HEK293 (cell line): ENCODE data around the gene SDR42E1.

Experiments used
- CTCF ChIA-PET: fragments of 350-600 bp; formaldehyde crosslinking; extraction: SDS; loops from one replicate; lab custom pipeline; 2021; ENCODE audit warnings: antibody characterized with exemption; lab: Yijun Ruan, JAX
- POLR2A ChIA-PET: fragments of 300-600 bp; formaldehyde crosslinking; extraction: SDS; loops from one replicate; lab custom pipeline; 2020; ENCODE audit warnings: antibody characterized with exemption, inconsistent platforms; lab: Yijun Ruan, JAX
- H3K27ac ChIP-seq: fragments of 200-500 bp; sonication (Bioruptor generic); 2 replicates; pipeline ENCODE4 v1.5.1; 2014; ENCODE audit warnings: low read depth, low read length, control low read depth, inconsistent platforms; ENCODE audit errors: extremely low read depth
- H3K36me3 ChIP-seq, 2 experiments: fragments of 200-500 bp in 1 of 2; sonication (Bioruptor generic) in 1 of 2; 1 replicate in 1 of 2; 2 replicates in 1 of 2; pipeline ENCODE4 v1.5.1; 2014 to 2017; ENCODE audit warnings: inconsistent platforms in 2 of 2, low read length in 2 of 2; ENCODE audit not compliant: control insufficient read depth in 2 of 2, insufficient read depth in 1 of 2
- H3K4me1 ChIP-seq: fragments of 200-500 bp; sonication (Bioruptor generic); 2 replicates; pipeline ENCODE4 v1.5.1; 2014; ENCODE audit warnings: mild to moderate bottlenecking, low read length, inconsistent platforms; ENCODE audit not compliant: control insufficient read depth, insufficient read depth
- H3K4me3 ChIP-seq: 2 replicates; pipeline ENCODE4 v1.5.1; 2011; ENCODE audit warnings: low read depth, mild to moderate bottlenecking, control low read depth, low read length, moderate library complexity
- H3K9me3 ChIP-seq: fragments of 200-500 bp; sonication (Bioruptor generic); 2 replicates; pipeline ENCODE4 v1.5.1; 2014; ENCODE audit warnings: low read depth, low read length, inconsistent platforms; ENCODE audit not compliant: control insufficient read depth, insufficient read depth
- ELK4 ChIP-seq: IDR thresholded peaks from 2 replicates; pipeline ENCODE4 v1.6.1; 2011; ENCODE audit warnings: mild to moderate bottlenecking, low read depth, low read length, borderline replicate concordance
- GFI1B ChIP-seq: fragments of 450-650 bp; formaldehyde crosslinking; IDR thresholded peaks from 2 replicates; pipeline ENCODE4 v1.5.1; 2016; ENCODE audit warnings: missing biosample characterization, missing genetic modification characterization
- IKZF3 ChIP-seq: fragments of 450-650 bp; IDR thresholded peaks from 2 replicates; pipeline ENCODE4 v1.5.0; 2018; ENCODE audit warnings: missing biosample characterization, mild to moderate bottlenecking, missing genetic modification characterization, moderate library complexity
- OVOL3 ChIP-seq: fragments of 450-650 bp; formaldehyde crosslinking; IDR thresholded peaks from 2 replicates; pipeline ENCODE4 v1.5.1; 2016; ENCODE audit warnings: missing biosample characterization, missing genetic modification characterization
- REST ChIP-seq: fragments of 450-650 bp; formaldehyde crosslinking; IDR thresholded peaks from 2 replicates; pipeline ENCODE4 v1.5.1; 2016; ENCODE audit warnings: missing biosample characterization, missing genetic modification characterization
- SCRT2 ChIP-seq: fragments of 450-650 bp; formaldehyde crosslinking; IDR thresholded peaks from 2 replicates; pipeline ENCODE4 v1.5.1; 2016; ENCODE audit warnings: missing biosample characterization, missing genetic modification characterization
- TSHZ1 ChIP-seq: fragments of 450-650 bp; formaldehyde crosslinking; IDR thresholded peaks from 2 replicates; pipeline ENCODE4 v1.5.1; 2016; ENCODE audit warnings: missing biosample characterization, missing genetic modification characterization, borderline replicate concordance
- ZNF23 ChIP-seq: fragments of 450-650 bp; formaldehyde crosslinking; IDR thresholded peaks from 2 replicates; pipeline ENCODE4 v1.5.1; 2016; ENCODE audit warnings: missing biosample characterization, missing genetic modification characterization, borderline replicate concordance
- ZNF394 ChIP-seq: fragments of 450-650 bp; formaldehyde crosslinking; IDR thresholded peaks from 2 replicates; pipeline ENCODE4 v1.5.1; 2016; ENCODE audit warnings: missing biosample characterization, missing genetic modification characterization, mild to moderate bottlenecking, moderate library complexity, borderline replicate concordance
- ZNF433 ChIP-seq: fragments of 450-650 bp; formaldehyde crosslinking; IDR thresholded peaks from 2 replicates; pipeline ENCODE4 v1.5.1; 2016; ENCODE audit warnings: missing biosample characterization, missing genetic modification characterization, low read depth
- ZNF548 ChIP-seq: fragments of 450-650 bp; formaldehyde crosslinking; IDR thresholded peaks from 2 replicates; pipeline ENCODE4 v1.5.1; 2016; ENCODE audit warnings: missing biosample characterization, missing genetic modification characterization
- ZNF596 ChIP-seq: fragments of 450-650 bp; IDR thresholded peaks from 2 replicates; pipeline ENCODE4 v1.5.0; 2018; ENCODE audit warnings: missing biosample characterization, mild to moderate bottlenecking, missing genetic modification characterization, moderate library complexity
- ZNF768 ChIP-seq: fragments of 450-650 bp; formaldehyde crosslinking; IDR thresholded peaks from 2 replicates; pipeline ENCODE4 v1.5.1; 2018; ENCODE audit warnings: missing biosample characterization, mild to moderate bottlenecking, missing genetic modification characterization
- TF ChIP-seq, protein P1 (sequence below): fragments of 450-650 bp; formaldehyde crosslinking; IDR thresholded peaks from 2 replicates; pipeline ENCODE4 v1.5.1; 2016; ENCODE audit warnings: missing biosample characterization, missing genetic modification characterization
- TF ChIP-seq, protein P2 (sequence below): fragments of 450-650 bp; formaldehyde crosslinking; IDR thresholded peaks from 2 replicates; pipeline ENCODE4 v1.5.1; 2016; ENCODE audit warnings: missing biosample characterization, missing genetic modification characterization

Gene SDR42E1

DNA sequence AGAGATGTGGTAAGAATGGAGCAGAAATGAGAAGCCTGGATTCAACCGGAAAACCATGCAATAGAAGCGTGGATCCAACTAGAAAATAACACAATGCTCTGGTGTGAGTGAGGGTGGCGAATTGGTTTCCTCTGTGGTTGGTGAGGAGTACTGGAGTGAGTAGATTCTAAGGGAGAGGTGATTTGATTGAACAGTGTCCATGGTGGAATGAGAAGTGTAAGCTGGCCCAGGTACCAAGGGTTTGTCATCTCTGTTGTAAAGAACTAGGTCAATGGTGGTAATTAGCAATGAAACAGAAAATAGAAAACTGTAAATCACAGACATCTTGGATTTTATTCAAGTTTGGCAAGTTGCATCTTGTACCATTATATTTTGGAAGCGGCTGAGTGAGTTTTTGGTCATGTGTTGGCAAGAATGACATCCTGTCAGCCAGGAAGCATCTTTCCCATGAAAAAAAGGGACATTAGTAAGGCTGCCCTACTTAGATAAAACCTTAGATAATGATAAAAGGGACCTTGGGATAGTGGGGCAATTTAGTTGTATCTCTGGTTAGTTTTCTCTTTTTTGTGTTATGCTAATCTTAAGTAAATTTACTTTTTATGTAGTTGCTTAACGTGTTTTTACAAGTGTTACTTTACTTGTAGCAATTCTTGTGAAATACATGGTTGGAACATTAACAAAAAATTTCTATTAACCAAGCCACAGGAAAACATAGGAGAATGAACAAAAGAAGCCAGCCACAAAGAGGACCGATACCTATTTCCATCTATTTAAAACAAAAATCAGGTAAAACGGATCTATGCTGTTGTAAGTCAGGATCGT is 44.7 kb upstream of the SDR42E1 start:
- H3K4me1 ChIP-seq: no peaks in the 10 kb centered on the region

DNA sequence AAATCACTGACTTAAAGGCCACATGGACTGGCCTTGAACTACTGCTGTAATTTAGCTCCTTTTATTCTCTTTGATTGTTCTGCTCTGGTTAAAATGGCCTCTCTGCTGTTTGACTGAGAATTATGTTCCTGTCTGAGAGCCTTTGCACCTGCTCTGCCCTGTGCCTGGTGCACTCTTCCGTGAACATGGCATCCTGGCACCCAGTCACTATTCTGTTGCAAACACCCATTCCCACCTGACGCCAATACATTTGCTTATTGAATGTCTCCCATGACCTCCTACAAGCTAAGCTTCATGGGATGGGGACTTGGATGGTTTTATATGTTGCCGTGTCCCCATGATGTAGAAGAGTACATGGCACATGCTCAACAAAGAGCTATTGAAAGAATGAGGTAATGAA is 43.8 kb upstream of the SDR42E1 start:
- Histone ChIP-seq H3K36me3 (no peaks in the 10 kb centered on the region), H3K4me1 (no peaks in the 10 kb centered on the region), H3K9me3 (no peaks in the 10 kb centered on the region), H3K4me3 (no peak overlapping the region), H3K27ac (no peak overlapping the region)
- ChIA-PET CTCF (interaction anchor here (0.6 kb wide), 1 partner anchor 176 kb away, joined by 4 read pairs; no protein-coding TSS in a partner anchor), POLR2A (no interaction called here)
- no peak for TF ChIP-seq OVOL3 (tag by site-specific recombination)
- TF ChIP-seq ELK4: no peak
- TF ChIP-seq SCRT2: no peak
- TF ChIP-seq IKZF3 (tag by site-specific recombination): no peak
- TF ChIP-seq ZNF394 (tag by site-specific recombination): no peak
- TF ChIP-seq, protein P1, sequence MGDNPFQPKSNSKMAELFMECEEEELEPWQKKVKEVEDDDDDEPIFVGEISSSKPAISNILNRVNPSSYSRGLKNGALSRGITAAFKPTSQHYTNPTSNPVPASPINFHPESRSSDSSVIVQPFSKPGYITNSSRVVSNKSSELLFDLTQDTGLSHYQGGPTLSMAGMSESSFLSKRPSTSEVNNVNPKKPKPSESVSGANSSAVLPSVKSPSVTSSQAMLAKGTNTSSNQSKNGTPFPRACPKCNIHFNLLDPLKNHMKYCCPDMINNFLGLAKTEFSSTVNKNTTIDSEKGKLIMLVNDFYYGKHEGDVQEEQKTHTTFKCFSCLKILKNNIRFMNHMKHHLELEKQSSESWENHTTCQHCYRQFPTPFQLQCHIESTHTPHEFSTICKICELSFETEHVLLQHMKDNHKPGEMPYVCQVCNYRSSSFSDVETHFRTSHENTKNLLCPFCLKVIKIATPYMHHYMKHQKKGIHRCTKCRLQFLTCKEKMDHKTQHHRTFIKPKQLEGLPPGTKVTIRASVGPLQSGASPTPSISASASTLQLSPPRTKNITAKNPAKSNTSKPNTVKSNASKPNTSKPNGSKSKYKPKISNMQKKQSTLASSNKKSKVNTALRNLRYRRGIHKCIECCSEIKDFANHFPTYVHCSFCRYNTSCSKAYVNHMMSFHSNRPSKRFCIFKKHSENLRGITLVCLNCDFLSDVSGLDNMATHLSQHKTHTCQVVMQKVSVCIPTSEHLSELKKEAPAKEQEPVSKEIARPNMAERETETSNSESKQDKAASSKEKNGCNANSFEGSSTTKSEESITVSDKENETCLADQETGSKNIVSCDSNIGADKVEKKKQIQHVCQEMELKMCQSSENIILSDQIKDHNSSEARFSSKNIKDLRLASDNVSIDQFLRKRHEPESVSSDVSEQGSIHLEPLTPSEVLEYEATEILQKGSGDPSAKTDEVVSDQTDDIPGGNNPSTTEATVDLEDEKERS (tag by site-specific recombination): no peak
- no peak for TF ChIP-seq ZNF23 (tag by site-specific recombination)
- TF ChIP-seq ZNF596: no peak
- no peak for TF ChIP-seq ZNF433 (tag by site-specific recombination)
- TF ChIP-seq TSHZ1 (tag by site-specific recombination): no peak
- TF ChIP-seq ZNF548: no peak

More for the DNA sequence above, 44.7 kb upstream of the SDR42E1 start:
- Histone ChIP-seq H3K27ac (no peak overlapping the region), H3K36me3 (no peaks in the 10 kb centered on the region), H3K4me3 (no peak overlapping the region), H3K9me3 (no peaks in the 10 kb centered on the region)
- ChIA-PET POLR2A (no interaction called here), CTCF (interaction anchor here (1.3 kb wide), 1 partner anchor 174 kb away, joined by 3 read pairs; no protein-coding TSS in a partner anchor)
- TF ChIP-seq, protein P2, sequence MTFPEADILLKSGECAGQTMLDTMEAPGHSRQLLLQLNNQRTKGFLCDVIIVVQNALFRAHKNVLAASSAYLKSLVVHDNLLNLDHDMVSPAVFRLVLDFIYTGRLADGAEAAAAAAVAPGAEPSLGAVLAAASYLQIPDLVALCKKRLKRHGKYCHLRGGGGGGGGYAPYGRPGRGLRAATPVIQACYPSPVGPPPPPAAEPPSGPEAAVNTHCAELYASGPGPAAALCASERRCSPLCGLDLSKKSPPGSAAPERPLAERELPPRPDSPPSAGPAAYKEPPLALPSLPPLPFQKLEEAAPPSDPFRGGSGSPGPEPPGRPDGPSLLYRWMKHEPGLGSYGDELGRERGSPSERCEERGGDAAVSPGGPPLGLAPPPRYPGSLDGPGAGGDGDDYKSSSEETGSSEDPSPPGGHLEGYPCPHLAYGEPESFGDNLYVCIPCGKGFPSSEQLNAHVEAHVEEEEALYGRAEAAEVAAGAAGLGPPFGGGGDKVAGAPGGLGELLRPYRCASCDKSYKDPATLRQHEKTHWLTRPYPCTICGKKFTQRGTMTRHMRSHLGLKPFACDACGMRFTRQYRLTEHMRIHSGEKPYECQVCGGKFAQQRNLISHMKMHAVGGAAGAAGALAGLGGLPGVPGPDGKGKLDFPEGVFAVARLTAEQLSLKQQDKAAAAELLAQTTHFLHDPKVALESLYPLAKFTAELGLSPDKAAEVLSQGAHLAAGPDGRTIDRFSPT: no peak
- TF ChIP-seq GFI1B: no peak
- TF ChIP-seq REST (tag by site-specific recombination): no peak
- no peak for TF ChIP-seq ZNF768 (tag by site-specific recombination)
